Hematopoietic multipotent progenitor cell treated with erythropoietin and hydrocortisone succinate and interleukin-3 and kit ligand, for 17 days (in vitro differentiated cells): ENCODE data around the gene HIVEP2.

Source experiments
- DNase-seq: peaks from one replicate; pipeline ENCODE4 v3.0.0-alpha.2; 2015; ENCODE audit warnings: low spot score

HIVEP2 gene

DNA sequence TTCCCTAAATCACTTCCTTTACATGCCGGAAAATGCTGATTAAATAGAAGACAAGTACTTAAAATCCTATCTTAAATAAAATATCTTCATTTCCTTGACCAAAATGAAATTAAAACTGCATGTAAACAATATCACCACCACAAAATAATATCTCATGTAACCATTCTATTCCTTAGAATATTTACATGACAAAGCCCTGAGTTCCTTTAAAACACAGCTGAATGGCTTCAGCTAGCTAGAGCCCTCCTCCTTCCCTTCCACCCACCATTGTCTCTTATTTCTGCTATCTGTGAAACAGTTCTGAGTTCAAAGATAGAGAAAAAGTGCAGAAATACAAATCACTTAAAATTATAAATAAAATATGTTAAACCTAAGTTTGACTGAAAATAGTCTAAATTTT is 103.1 kb downstream of the HIVEP2 start:
- no peak for DNase-seq

DNA sequence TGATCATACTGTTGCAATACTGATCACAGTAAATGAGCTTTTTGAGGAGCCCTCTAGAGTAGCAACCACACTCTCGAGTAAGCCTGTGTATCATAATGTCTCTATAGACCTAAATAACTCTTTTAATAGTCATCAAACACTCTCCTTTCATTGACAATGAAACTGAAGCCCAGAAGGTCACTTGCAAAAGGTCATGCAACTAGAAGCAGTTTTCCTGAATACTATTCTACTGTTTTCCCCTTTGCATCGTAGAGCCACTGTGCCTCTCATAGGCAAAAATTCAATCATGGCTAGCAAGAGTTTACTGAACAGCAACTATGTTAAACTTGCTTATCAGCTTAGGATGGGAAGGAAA is 105.3 kb downstream of the HIVEP2 start:
- no peak for DNase-seq

DNA sequence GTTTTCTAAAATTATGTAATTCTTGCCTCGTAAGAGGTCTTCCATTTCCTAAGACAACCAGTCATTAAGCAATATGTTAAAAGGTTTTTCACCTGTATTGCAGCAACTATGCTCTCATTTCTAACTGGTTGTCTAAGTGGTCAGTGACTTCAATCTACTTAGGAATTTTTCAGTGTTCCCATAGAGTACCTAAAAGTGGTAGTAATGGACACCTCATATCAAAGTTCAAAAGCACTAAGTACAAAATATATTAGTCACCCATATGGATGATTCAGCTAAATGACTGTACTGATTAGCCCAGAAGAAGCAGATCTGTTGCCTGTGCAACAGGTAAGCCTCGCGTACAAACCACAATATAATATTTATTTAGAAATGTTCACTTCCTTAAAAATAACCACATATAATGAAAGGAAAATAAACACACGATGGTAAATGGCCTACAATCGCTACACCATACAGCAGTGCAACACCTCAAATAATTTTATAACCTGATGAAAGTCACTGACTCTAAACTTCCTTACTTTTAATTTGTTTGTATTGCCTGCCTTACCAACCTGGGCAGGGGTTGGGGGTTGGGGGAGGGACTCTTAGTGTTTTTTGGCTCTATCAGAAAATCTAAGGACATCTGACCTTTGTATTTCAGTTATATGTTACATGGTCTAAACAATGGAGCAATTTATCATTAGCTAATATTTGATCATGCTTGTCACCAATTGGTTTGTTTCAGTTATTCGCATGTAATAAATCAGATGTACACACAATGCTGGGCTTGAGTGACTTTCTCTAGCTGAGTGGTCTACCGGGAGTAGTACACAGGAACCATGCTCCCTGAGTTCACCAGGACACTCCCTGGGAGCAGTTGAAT is 105.9 kb downstream of the HIVEP2 start:
- no peak for DNase-seq

DNA sequence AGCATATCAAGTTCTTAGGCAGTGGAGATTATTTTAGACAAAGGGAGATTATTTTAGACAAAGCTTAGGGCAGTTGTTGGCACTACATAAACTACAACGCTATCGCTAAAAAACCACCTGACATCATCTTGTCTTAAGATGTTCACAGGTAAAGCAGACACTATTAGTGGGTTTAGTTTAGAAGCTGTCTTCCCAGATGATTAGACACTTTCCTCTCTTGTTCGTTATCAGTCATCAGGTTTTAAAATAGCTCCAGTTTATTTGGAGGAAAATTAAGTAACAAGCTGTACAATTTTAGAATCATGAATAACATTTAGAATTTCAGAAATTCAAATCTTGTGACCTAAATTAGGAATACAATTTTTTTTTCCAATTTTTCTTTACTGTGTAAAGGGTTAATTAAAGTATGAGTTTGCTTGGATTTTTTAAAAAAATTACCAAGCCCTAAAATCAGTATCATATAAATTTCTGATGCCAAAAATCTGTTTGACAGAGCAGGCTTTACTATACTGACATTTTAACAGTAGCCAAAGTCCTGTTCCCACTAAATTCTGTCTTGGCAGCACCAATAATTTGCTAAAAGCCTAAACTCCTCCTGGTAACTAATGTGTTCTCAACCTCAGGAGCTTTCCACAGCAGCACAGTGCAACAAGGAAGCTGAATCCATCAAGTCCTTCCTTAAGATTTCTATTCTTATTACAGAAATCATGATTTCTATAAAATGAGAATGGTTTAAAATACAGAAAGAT is 109.0 kb downstream of the HIVEP2 start:
- DNase-seq = no peak

DNA sequence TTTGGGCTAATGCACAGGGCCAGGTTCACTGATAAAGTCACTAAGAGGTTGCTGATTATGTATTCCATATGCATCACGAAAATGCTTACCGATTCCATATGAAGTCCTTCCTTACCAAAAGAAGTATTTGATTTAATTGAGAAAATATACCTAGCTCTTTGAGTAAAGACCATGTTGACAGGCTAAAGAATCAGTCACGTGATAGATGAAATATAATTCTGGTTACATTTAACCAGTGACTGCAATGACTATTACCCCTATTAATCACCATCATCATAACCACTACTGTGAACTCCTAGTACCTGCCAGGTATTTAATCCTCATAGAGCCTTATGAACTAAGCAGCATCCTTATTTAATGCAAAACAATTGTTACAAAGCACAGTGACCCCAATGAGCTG is 110.1 kb downstream of the HIVEP2 start:
- no peak for DNase-seq

DNA sequence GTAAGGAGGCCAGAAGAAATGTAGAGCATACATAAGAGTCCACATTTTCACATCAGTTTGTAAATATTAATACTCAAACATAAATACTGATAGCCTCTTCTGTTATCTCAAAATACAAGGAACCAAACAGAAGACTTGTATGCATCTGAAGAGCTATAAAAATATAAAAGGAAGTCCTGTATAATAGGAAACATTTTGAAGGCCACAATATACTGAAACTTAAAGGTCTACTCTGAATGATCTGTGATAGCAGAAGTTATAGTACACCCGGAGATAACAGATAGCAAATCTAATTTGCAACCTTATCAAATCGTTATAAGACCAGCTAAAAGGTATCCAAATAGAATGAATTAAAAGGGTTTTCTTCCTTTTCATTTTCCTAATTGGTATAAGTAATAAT is 111.2 kb downstream of the HIVEP2 start:
- no peak for DNase-seq

DNA sequence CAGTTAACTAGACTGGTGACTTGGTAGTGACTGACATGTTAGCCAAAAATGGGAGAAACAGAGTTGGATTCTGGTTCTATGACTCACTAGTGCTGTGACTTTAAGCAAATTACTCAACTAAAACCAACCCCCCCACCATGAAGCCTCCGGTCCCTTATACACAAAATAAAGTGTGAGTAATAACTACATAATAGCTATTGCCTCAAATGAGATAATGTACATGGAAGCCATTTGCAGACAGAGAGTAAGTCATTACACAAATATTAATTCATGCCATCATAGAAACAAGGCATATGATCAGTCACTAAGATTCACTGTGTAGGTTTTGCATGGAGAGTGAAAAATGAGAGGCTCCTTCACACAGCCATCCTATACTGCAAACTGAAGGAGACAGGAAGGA is 111.9 kb downstream of the HIVEP2 start:
- DNase-seq = no peak

DNA sequence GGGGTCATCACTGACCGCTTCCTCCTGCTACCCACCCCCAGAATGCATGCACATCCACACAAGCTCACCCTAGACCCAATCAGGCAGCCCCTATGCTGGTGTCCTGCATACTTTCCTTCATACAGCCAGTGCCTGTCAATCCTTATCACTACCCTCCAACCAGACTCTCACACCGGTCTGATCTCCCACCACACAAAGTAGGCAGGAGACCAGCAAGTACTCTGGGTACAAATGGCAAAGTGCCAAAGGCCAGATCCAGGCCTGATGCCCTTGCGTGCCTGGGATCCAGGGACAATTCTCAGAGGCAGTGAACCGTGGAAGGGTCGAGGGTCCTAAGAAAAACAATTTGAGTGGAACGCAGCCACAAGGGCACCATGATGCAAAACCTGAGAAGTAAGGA is 114.2 kb downstream of the HIVEP2 start:
- no peak for DNase-seq

DNA sequence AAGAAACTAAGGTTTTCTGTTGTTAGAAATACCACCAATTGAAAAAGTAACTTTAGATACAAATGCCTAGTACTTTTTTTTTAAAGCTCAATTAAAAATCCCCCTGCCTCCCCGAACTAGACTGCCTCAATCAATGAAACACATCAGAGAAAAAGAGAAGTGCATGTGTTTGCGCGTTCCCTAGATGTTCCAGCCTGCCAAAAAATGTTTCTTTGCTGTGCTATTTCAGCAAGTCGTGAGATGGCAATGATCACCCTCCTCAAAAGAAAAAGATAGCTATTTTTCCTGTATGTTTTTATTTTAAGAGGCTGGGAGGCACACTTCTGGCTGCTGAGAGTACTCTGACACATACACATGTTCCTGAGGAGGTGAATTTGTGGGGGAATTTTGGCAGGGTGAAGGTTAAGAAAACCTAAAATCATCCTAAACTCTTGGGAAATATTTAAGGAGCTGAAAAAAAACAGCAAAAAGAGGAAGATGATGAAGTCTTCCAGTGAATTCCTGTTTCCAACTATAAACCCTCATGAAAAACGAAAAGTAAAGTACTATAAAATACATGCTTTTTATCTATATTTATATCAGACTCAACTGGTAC is 114.8 kb downstream of the HIVEP2 start:
- no peak for DNase-seq

DNA sequence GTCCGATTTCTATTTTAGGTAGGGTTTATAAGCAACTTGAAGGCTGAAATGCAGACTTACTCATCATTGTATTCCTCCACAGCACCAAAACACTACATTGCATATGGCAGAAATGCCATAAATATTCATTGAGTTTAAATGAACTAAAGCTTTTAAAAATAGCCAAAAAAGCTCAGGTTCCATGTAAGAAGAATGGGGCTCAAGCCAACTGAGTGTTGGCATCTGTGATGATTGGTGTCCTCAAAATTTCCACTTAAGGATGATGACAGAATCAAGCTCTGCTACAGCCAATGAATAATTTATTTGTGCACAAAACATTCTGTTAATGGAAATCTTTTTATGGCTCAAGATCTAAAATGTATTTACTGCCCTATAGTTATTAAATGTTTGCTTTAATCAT is 115.4 kb downstream of the HIVEP2 start:
- no peak for DNase-seq

DNA sequence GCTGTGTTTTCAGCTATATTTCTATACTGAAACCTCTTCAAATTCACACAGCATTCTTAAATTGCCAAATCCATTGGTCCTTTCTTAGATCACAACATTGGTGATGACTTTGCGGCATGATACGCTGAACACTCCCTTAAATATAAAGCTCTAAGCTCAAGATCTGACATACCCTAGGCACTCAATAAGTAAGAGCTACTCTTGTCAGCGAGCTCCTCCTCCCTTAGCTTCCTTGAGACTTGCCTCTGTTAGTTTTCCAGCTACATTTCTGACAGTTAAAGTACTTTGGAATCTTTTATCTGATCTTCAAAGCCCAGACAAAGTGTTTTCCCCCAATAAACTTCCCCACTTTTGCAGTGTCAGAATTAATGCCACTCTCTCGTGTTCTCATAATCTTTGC is 117.0 kb downstream of the HIVEP2 start:
- no peak for DNase-seq

DNA sequence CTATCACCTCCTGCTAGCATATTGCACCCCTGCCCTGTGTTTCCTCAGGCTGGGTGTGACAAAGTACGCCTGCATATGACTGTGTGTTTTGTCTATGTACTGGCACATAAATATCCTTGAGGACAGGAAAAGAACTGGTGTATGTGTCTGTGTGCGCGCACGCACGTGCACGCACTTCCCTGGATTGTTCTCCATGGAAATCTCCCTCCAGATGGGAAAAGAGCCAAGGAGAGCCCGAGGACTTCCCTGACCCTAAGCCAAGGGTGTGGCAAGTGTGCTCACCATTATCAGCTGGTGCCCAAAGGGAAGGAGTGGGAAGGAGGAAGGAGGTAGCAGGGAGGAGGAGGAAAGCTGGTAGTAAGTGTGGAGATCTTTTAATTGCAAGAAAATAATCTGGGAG is 117.6 kb downstream of the HIVEP2 start:
- DNase-seq = no peak

DNA sequence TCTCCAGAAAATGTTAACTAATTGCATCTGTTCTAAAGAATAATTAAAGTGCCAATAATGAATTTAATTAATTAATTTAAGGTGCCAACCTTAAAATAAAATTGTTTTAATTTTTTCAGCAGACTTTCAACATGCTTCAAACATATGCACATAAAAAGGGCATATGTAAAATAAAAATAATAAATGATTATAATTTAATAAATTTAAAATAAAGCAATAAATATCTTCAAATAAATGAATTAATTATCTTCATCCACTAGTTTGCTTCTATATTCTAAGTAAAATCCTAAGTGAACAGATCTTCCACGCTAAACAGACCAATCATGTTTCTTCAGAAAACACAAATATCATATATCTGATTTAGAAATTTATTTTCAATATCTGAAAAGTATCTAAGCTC is 119.2 kb downstream of the HIVEP2 start:
- no peak for DNase-seq

DNA sequence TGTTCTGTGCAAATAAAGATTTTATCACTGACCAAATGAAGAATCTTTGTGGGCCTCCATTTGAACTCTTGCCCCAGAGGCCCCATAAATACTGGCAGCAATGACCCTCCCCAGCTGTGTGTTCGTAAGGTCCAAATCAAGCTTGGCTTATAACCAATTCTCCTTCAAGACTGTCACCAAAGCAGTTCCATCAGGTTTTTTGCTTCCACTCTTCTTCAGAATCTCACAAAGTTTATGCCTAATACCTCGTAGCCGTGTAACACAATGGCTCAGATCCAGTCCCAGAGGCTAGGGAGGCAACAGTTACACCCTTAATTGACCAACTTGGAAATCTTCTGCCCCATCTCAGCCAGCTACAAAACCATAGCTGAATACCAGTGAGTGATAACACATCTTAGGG is 120.5 kb downstream of the HIVEP2 start:
- DNase-seq = no peak

DNA sequence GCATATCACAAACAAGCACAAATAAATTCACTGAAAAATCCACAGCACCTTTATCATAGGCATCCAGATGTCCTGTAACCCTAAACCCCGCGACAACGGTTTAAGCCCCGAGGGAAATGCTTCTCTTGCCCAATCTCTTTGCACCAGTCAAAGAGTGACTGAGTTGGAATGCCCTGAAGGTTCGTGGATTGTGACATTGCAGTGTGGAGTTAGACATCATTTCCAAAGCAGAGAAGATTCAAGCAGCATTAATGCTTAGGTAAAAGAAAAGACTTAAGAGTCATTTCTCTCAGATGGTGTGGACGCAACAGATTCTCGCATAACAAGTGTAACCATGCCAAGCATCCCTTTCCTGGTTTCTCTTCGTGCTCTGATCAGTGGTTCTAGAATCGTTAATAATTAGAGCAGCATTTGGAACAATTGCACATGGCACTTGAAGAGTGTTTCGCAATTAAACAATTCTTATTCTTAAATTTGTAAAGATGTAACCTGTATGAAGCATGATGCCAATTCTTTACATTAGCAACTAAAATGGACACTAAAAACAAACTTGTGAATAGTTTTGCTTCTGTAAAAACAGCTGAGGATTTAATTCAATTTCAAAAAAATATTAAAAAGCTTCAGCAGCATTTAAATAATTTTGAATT is 121.6 kb downstream of the HIVEP2 start:
- no peak for DNase-seq

DNA sequence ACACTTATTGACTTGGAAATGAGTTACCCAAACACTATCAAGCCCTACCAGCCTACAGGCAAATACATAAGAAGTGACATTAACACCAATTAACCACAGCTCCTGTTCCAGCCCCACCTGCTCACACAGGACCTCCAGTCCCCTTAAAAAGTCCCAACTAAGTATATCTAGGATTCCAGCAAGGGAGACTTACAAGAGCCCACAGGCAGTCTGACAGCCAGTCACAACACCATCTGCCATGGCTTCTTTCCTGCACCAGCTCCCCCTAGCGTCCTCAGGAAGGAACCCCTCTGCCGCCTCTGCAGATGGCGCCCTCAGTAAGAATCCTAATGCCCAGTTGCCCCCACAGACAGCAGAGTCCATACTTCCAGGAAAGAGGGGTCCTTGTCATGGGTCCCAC is 122.1 kb downstream of the HIVEP2 start:
- DNase-seq = no peak

DNA sequence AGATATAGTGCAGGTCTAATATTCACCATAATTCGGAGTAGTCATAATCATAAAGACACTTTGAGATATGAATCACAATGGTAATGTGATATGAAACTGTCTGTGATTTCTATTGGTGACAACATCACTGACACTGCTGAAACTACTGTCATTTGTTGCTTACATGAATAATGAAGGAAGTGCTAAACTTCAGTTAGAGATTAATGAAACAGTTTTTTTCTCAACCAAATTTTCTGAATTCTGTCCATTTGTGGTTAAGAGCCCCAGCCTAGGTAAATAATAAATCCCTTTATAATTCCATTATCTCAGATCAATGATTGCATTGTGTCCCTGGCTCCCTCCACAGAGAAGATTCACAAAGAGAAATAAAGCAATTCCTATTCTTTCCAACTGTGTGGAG is 122.6 kb downstream of the HIVEP2 start:
- no peak for DNase-seq

DNA sequence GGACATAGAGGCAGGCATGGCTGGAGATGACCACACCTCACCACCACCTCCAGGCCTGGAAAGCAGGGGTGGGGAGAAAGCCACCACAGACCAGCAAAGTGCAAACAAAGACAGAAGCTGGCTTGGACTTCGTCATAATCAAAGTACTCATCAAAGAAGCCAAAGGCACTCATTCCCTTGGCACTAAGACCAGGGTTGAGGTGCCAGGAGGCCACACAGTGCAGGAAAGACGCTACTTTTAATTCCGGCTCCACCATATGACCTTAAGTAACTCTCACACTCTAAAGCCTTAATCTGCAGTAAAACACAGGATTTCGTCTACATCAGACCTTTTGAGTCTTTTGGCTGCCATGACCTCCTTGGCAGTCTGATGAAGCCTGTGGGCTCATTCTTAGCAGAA is 123.1 kb downstream of the HIVEP2 start:
- no peak for DNase-seq

DNA sequence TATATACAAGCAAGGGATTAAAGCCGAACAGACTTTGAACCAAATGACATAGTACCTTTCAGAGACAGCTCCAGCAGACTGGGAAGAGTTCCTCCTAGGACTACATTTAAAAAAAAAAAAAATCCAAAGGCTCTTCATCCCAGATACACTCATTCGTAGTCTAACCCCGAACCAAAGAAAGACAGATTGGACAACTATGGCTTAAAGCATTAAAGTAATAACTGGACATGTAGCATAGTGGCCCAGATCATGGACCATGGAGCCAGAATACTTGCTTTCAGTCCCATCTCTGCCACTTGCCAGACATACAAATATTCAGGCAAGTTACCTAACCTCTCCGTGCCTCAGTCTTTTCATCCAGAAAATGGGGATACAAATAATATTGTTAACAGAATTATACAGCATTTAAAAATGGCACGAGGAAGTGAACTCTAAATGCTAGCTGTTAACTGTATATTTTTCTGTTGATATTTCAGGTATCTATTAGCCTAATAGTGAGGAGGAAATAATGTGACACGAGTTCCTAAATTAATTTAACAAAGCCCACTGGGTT is 123.7 kb downstream of the HIVEP2 start:
- no peak for DNase-seq

DNA sequence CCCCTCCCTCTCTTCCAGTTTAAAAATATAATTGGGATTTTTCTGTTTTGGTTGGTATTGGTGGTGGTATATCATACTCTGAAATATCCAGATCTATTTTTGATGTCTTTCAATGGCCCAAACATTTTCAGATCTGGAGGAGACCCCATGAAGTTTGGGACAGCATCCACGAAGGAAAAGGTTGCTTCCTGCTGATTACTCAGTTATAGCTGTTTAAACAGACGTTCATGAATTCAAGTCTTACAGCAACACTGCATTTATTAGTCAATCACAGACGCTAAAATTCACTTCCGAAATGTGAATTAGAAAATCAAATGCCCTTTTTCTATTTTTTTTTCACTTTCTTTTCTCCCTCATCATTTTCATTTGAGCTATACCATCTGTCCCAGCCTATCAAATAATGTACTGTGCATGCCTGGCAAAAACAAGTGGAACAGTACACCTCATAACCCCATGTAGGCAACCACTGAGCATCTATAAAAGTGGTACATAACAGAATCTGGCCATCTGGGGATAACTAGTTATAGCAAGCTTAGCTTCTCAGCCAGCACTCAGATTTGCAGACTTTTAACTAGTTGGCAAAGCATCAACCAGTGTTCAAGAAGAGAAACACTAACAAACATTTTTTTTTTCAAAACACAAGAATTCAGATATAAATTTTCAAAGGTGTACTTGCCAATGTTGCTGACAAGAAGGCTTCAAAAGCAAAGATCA is 124.5 kb downstream of the HIVEP2 start:
- DNase-seq = no peak

DNA sequence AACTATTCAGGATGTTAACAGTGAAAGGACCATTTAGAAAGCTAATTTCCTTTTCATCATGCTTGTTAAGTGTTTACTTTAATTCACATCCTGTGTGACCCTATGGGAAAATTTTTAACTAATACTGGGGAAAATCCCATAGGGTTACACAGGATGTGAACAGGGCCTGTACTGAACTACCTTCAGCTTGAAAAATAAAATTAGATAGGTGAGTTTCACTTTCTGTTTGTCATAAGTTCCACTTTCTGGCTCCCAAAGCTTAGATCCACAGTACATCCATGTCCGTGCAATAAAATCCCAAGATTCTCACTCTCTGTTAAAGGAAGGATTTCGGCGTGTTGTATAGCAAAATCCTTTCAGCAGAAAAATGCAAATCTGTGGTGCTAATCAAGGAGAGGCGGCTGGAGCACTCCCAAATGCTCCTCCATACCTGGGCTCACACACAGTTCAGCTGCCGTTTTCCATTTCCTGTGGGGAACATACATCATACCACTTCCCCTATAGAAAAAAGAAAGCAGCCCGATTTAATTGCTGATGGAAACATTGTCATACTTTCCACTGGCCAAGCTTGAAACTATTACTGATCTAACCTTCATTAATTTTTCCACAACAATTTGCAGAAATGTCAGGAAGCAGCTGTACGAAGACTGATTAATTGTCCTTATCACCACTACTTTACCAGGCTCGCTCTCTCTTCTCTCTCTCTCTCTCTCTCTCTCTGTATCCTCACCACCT is 125.2 kb downstream of the HIVEP2 start:
- DNase-seq = no peak
